Measurements from ENCODE around the gene CZIB. TPM values are rescaled to one million over a fixed set of nuclear protein-coding genes. Genes with fewer than 3 reads are reported as not detected.

The CZIB gene
- total RNA-seq, 1 experiment from 2014 or later = 43.1 TPM

- no peak for TF ChIP-seq YY1 (IDR thresholded peaks at IDR 0.05; ENCODE audit: extremely low read depth, insufficient replicate concordance, low read depth, low read length)
- TF ChIP-seq ATF3 (IDR thresholded peaks at IDR 0.05) = no peak
- no peak for TF ChIP-seq FOSL1 (IDR thresholded peaks at IDR 0.05; ENCODE audit: low read depth)
- no peak for TF ChIP-seq CEBPB (IDR thresholded peaks at IDR 0.05; ENCODE audit: low read depth)
- TF ChIP-seq POLR2AphosphoS5 (IDR thresholded peaks at IDR 0.05; ENCODE audit: low read depth, low read length) = no peak
- TF ChIP-seq SRF (IDR thresholded peaks at IDR 0.05; ENCODE audit: low read depth) = no peak
- no peak for TF ChIP-seq EZH2phosphoT487 (IDR thresholded peaks at IDR 0.05; ENCODE audit: borderline replicate concordance)
- TF ChIP-seq JUND (IDR thresholded peaks at IDR 0.05) = no peak
- TF ChIP-seq POLR2A (IDR thresholded peaks at IDR 0.05; ENCODE audit: borderline replicate concordance, extremely low read depth, insufficient read depth, insufficient read length) = no peak
These were observed 37.8 kb upstream of the CZIB start (continued) for GRCh38 chr1:53258216-53258615.

- Histone ChIP-seq H3K4me2 (ENCODE audit: low read length) (no peak overlapping the region), H3K4me1 (ENCODE audit: control insufficient read depth in 1 of 2, insufficient read depth in 2 of 2, low read length in 2 of 2) (no peaks in the 10 kb centered on the region), H3K36me3 (ENCODE audit: control insufficient read depth in 1 of 2, insufficient read depth in 2 of 2, low read length in 2 of 2) (peaks cover 42 to 70% of the 10 kb centered on the region in 2 experiments; a peak in 3 of 4 replicates), H2AFZ (ENCODE audit: low read depth, low read length, poor library complexity, severe bottlenecking) (no peak overlapping the region), H3K27ac (ENCODE audit: low read depth, low read length) (no peak overlapping the region), H3K9me2 (ENCODE audit: insufficient read depth) (no peaks in the 10 kb centered on the region), H3K4me3 (replicated peaks in 1 of 2; ENCODE audit: low read depth in 1 of 2, low read length in 2 of 2) (no peak overlapping the region), H4K20me1 (ENCODE audit: insufficient read depth) (no peaks in the 10 kb centered on the region), H3K27me3 (ENCODE audit: insufficient read depth, low read length) (no peaks in the 10 kb centered on the region), H3K9ac (ENCODE audit: low read length) (no peak overlapping the region), H3K9me3 (ENCODE audit: control insufficient read depth in 1 of 2, insufficient read depth in 1 of 2, low read depth in 1 of 2, low read length in 2 of 2) (no peaks in the 10 kb centered on the region), H3K79me2 (ENCODE audit: insufficient read depth, low read length) (no peaks in the 10 kb centered on the region)
- TF ChIP-seq CEBPB (IDR thresholded peaks at IDR 0.05; ENCODE audit: low read depth) = no peak
- TF ChIP-seq SP1 (IDR thresholded peaks at IDR 0.05; ENCODE audit: low read depth) = no peak
- TF ChIP-seq EZH2phosphoT487 (IDR thresholded peaks at IDR 0.05; ENCODE audit: borderline replicate concordance) = no peak
- TF ChIP-seq ZNF274 (IDR thresholded peaks at IDR 0.05; ENCODE audit: low read depth, low read length) = no peak
- TF ChIP-seq FOSL1 (IDR thresholded peaks at IDR 0.05; ENCODE audit: low read depth) = no peak
- TF ChIP-seq ZFX (IDR thresholded peaks at IDR 0.05) = no peak
- no peak for TF ChIP-seq ATF3 (IDR thresholded peaks at IDR 0.05)
- no peak for TF ChIP-seq ELF1 (IDR thresholded peaks at IDR 0.05; ENCODE audit: borderline replicate concordance, low read depth)
- no peak for TF ChIP-seq YY1 (IDR thresholded peaks at IDR 0.05; ENCODE audit: extremely low read depth, insufficient replicate concordance, low read depth, low read length)
- no peak for TF ChIP-seq EZH2 (IDR thresholded peaks at IDR 0.05)
- no peak for TF ChIP-seq RAD21 (IDR thresholded peaks at IDR 0.05; ENCODE audit: low read depth)
- no peak for TF ChIP-seq REST (IDR thresholded peaks at IDR 0.05; ENCODE audit: low read depth)
- POLR2A ChIA-PET = no interaction called here
- DNase-seq (ENCODE audit: low read depth, low spot score) (no peak), ATAC-seq (no peak)
- intact Hi-C loops (cut with micrococcal nuclease) = no loop called here
- CTCF ChIA-PET = no interaction called here
- RAD21 ChIA-PET (ENCODE audit: low non-redundant PET in 1 of 2, low total read pairs in 2 of 2, uncharacterized antibody in 2 of 2, unreplicated experiment in 2 of 2) = no interaction called here
- BruUV-seq (replicated peaks) = no TSS peak
These were observed 37.1 kb upstream of the CZIB start for GRCh38 chr1:53257454-53258081.

Data from HCT116 (cell line).